Purkinje cell (primary cell): ENCODE data around the gene NR5A2. TPM values are rescaled to one million over a fixed set of nuclear protein-coding genes. Genes with fewer than 3 reads are reported as not detected.

ENCODE experiments used
- polyA plus RNA-seq: library from polyadenylated mRNA; unstranded; fragments of >200 nt; fragmentation: Nextera tagmentation; gene quantifications from 2 replicates; pipeline ENCODE4 v1.2.1, GENCODE V29; 2014

Gene NR5A2
- 0.23 and 0.39 TPM in 2 replicates for polyA plus RNA-seq

DNA sequence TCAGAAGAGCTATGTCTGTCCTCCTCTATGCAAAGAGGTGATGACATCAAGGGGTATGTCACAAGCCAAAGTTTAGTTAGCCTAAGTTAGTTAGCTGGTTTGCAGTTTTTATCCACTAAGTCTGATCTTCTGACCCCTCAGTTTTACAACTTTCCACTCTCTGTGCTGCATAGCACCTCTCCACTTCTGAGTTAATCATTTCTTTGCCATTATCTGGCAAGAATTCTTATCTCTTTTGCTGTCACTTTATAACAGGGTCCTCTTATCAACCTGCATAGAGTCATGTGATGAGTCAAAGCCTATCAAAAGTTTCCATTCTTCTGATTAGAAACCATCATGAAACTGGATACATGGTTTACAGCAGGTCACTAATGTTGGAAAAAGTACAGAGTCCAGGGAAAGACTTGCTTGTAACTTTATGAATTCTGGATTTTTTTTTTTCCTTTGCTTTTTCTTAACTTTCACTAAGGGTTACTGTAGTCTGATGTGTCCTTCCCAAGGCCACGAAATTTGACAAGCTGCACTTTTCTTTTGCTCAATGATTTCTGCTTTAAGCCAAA lies at the start of gene NR5A2:
Gene NR5A2, plus strand, starts transcription at position 447 of the 560 bp plus-strand sequence. CDS start 138 bp downstream, outside the sequence.

